Measurements from ENCODE around the gene GABPB1.

GABPB1 gene

GRCh38 chr15:50341616-50342136, 13.3 kb downstream of the GABPB1 start:
- no peak for DNase-seq

- DNase-seq: no peak
Observed at GRCh38 chr15:50340416-50340815, 14.6 kb downstream of the GABPB1 start.

GRCh38 chr15:50339717-50340116, 15.3 kb downstream of the GABPB1 start:
- DNase-seq: no peak

- DNase-seq: no peak
Observed at GRCh38 chr15:50335251-50335650, 19.7 kb downstream of the GABPB1 start.

GRCh38 chr15:50333229-50333628, 21.8 kb downstream of the GABPB1 start:
- DNase-seq: no peak

GRCh38 chr15:50330921-50331320, 24.1 kb downstream of the GABPB1 start:
- no peak for DNase-seq

GRCh38 chr15:50328116-50328515, 26.9 kb downstream of the GABPB1 start:
- DNase-seq: no peak

GRCh38 chr15:50321680-50322210, 33.3 kb downstream of the GABPB1 start:
- no peak for DNase-seq

GRCh38 chr15:50320504-50320903, 34.5 kb downstream of the GABPB1 start:
- DNase-seq: no peak

GRCh38 chr15:50318697-50319096, 36.3 kb downstream of the GABPB1 start:
- DNase-seq: no peak

- DNase-seq: no peak
Observed at GRCh38 chr15:50315814-50316630, 39.0 kb downstream of the GABPB1 start.

- no peak for DNase-seq
Observed at GRCh38 chr15:50312636-50313035, 42.4 kb downstream of the GABPB1 start.

- no peak for DNase-seq
Observed at GRCh38 chr15:50307799-50308198, 47.2 kb downstream of the GABPB1 start.

GRCh38 chr15:50304836-50305235, 50.2 kb downstream of the GABPB1 start:
- no peak for DNase-seq

- DNase-seq: no peak
Observed at GRCh38 chr15:50302581-50302980, 52.4 kb downstream of the GABPB1 start.

GRCh38 chr15:50298340-50298739, 56.7 kb downstream of the GABPB1 start:
- DNase-seq: no peak

- DNase-seq: no peak
Observed at GRCh38 chr15:50295966-50296365, 59.0 kb downstream of the GABPB1 start.

- no peak for DNase-seq
Observed at GRCh38 chr15:50289749-50290148, 65.2 kb downstream of the GABPB1 start.

- no peak for DNase-seq
Observed at GRCh38 chr15:50287324-50288116, 67.5 kb downstream of the GABPB1 start.

- DNase-seq: no peak
Observed at GRCh38 chr15:50281427-50281826, 73.6 kb downstream of the GABPB1 start.

GRCh38 chr15:50280271-50280670, 74.7 kb downstream of the GABPB1 start:
- DNase-seq: no peak

GRCh38 chr15:50278496-50278895, 76.5 kb downstream of the GABPB1 start:
- no peak for DNase-seq

- DNase-seq: no peak
Observed at GRCh38 chr15:50277370-50277769, 77.6 kb downstream of the GABPB1 start.

GRCh38 chr15:50275908-50276307, 79.1 kb downstream of the GABPB1 start:
- no peak for DNase-seq
